HFF-Myc (cell line): Measurements from ENCODE around the gene DPAGT1.
"Not testable (repeated sequence)": the region's sequence is repeated elsewhere in the genome, so short reads cannot be mapped to it uniquely, and the experiment has no call there.

Source experiments
- DNase-seq: peaks from one replicate; pipeline ENCODE4 v3.0.0-alpha.2; 2011; ENCODE audit warnings: low read depth; ENCODE audit errors: extremely low read depth
- H3K4me3 ChIP-seq: replicated peaks from 2 replicates; pipeline ENCODE4 v1.5.1; 2011; ENCODE audit warnings: low read depth, mild to moderate bottlenecking, control low read depth, low read length
- CTCF ChIP-seq: IDR thresholded peaks from 2 replicates; pipeline ENCODE4 v1.5.1; 2012; ENCODE audit warnings: mild to moderate bottlenecking, low read depth, low read length, control low read depth; ENCODE audit errors: missing control alignments

The DPAGT1 gene

GRCh38 chr11:119144825-119145486 lies 43.3 kb upstream of the DPAGT1 start:
- no peak overlapping the region for H3K4me3 ChIP-seq
- DNase-seq, result peak; percentile 32
- TF ChIP-seq CTCF, result peak; percentile 55

- not testable (repeated sequence) for DNase-seq, H3K4me3 ChIP-seq
These were observed 37.6 kb upstream of the DPAGT1 start for GRCh38 chr11:119139276-119139675.

- H3K4me3 ChIP-seq, result no peak overlapping the region
- TF ChIP-seq CTCF, result peak; percentile 74
- DNase-seq, result no peak
These were observed 32.8 kb upstream of the DPAGT1 start for GRCh38 chr11:119134389-119134978.

GRCh38 chr11:119130662-119131061 lies 29.0 kb upstream of the DPAGT1 start:
- TF ChIP-seq CTCF, result no peak
- H3K4me3 ChIP-seq, result no peak overlapping the region
- DNase-seq, result no peak

- H3K4me3 ChIP-seq, result no peak overlapping the region
- DNase-seq, result no peak
- TF ChIP-seq CTCF, result no peak
These were observed 25.1 kb upstream of the DPAGT1 start for GRCh38 chr11:119126675-119127268.

- no peak for DNase-seq
- no peak overlapping the region for H3K4me3 ChIP-seq
- TF ChIP-seq CTCF, result no peak
These were observed 24.2 kb upstream of the DPAGT1 start for GRCh38 chr11:119125821-119126220.

GRCh38 chr11:119121811-119122124 lies 20.1 kb upstream of the DPAGT1 start:
- H3K4me3 ChIP-seq, result peak overlapping the region; percentile 94
- no peak for TF ChIP-seq CTCF
- no peak for DNase-seq
